Common myeloid progenitor, CD34-positive (primary cell): ENCODE data around the gene SLC8A2.

Experiments
- CTCF ChIA-PET: fragments of 350-600 bp; sonication (Branson Sonifier 250); formaldehyde crosslinking; loops from one replicate; lab custom pipeline; 2021; ENCODE audit warnings: antibody characterized with exemption; lab: Charles Lee
- POLR2A ChIA-PET: fragments of 350-600 bp; sonication (Branson Sonifier 250); formaldehyde crosslinking; loops from one replicate; lab custom pipeline; 2021; ENCODE audit warnings: antibody characterized with exemption; lab: Charles Lee
- DNase-seq, 3 donors: peaks; one replicate each; pipeline versions ENCODE4 v3.0.0 to v3.0.0-alpha.2; 2013
- H3K27ac ChIP-seq, 2 experiments: 1 replicate in 1 of 2; 2 replicates in 1 of 2; pipeline ENCODE4 v1.7.0; 2013; ENCODE audit warnings: inconsistent platforms in 2 of 2, low read length in 2 of 2, mild to moderate bottlenecking in 2 of 2, low read depth in 1 of 2, moderate library complexity in 1 of 2; ENCODE audit not compliant: severe bottlenecking in 2 of 2, insufficient read depth in 1 of 2, poor library complexity in 1 of 2
- H3K27me3 ChIP-seq, 5 experiments: replicated peaks in 2 of 5; 1 replicate in 3 of 5; 2 replicates in 2 of 5; pipeline versions ENCODE4 v1.6.1 to v1.7.0; 2013; ENCODE audit warnings: low read length in 4 of 5, mild to moderate bottlenecking in 2 of 5, moderate library complexity in 2 of 5, inconsistent platforms in 1 of 5; ENCODE audit not compliant: insufficient read depth in 5 of 5, control insufficient read depth in 4 of 5
- H3K36me3 ChIP-seq, 4 experiments: 1 replicate in 2 of 4; 2 replicates in 2 of 4; pipeline versions ENCODE4 v1.6.1 to v1.7.0; 2013; ENCODE audit warnings: low read length in 3 of 4, control low read depth in 1 of 4, mild to moderate bottlenecking in 1 of 4; ENCODE audit not compliant: control insufficient read depth in 4 of 4, insufficient read depth in 4 of 4
- H3K4me1 ChIP-seq, 4 experiments: 1 replicate in 3 of 4; 2 replicates in 1 of 4; pipeline versions ENCODE4 v1.6.1 to v1.7.1; 2013; ENCODE audit warnings: low read length in 3 of 4, mild to moderate bottlenecking in 3 of 4, control low read depth in 1 of 4, inconsistent platforms in 1 of 4, moderate library complexity in 1 of 4; ENCODE audit not compliant: control insufficient read depth in 4 of 4, insufficient read depth in 4 of 4; ENCODE audit errors: control extremely low read depth in 1 of 4
- H3K4me3 ChIP-seq, 7 experiments: 1 replicate in 4 of 7; 2 replicates in 3 of 7; pipeline versions ENCODE4 v1.5.1 to v1.7.0; 2013; ENCODE audit warnings: mild to moderate bottlenecking in 7 of 7, low read length in 6 of 7, moderate library complexity in 6 of 7, inconsistent platforms in 2 of 7, low read depth in 2 of 7, control low read depth in 1 of 7; ENCODE audit not compliant: insufficient read depth in 4 of 7, control insufficient read depth in 1 of 7; ENCODE audit errors: extremely low read depth in 1 of 7
- H3K9me3 ChIP-seq, 5 experiments: 1 replicate in 4 of 5; 2 replicates in 1 of 5; pipeline versions ENCODE4 v1.6.1 to v1.7.1; 2013; ENCODE audit warnings: low read length in 4 of 5, mild to moderate bottlenecking in 2 of 5, inconsistent platforms in 1 of 5, low read depth in 1 of 5, moderate library complexity in 1 of 5; ENCODE audit not compliant: control insufficient read depth in 4 of 5, insufficient read depth in 2 of 5; ENCODE audit errors: control extremely low read depth in 1 of 5
- WGBS: methylation state at CpG from one replicate; pipeline ENCODE4 v1.1.5; 2013; ENCODE audit not compliant: insufficient coverage; 5-methylcytosine and 5-hydroxymethylcytosine counted together

Gene SLC8A2

DNA sequence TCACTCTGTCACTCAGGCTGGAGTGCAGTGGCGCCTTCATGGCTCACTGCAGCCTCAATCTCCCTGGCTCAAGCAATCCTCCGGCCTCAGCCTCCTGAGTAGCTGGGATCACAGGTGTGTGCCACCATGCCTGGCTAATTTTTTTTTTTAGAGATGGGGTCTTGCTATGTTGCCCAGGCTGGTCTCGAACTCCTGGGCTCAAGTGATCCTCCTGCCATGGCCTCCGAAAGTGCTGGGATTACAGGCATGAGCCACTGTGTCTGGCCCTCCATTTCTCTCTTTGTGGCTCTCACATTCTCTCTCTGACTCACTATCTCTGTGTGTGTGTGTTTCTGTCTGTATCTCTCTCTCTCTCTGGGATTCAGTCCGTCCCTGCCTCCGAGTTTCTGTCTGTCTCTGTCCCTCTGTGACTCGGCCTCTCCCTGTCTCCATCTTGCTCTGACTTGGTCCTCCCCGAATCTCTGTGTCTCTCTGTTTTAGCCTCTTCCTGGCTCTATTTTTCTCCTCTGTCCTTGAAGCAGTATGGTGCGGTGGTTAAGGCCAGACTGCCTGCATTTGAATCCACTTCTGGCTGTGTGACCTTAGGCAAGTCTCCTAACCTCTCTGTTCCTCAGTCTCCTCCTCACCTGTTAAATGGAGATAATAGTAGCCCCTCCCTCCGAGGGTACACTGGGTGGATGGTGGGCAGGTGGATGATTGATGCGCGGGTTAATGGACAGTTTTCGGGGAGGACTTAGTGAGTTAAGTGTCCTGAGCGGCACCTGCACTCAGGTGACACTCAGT is 63.3 kb downstream of the SLC8A2 start:
- no peak overlapping the region for H3K4me3 ChIP-seq
- H3K36me3 ChIP-seq, result no peaks in the 10 kb centered on the region
- ChIA-PET POLR2A (no interaction called here), CTCF (no interaction called here)
- WGBS, result 93% methylated on average over 10 of the region's 14 CpGs
- H3K9me3 ChIP-seq, result no peaks in the 10 kb centered on the region
- no peak for DNase-seq
- H3K27ac ChIP-seq, result no peak overlapping the region
- H3K4me1 ChIP-seq, result no peaks in the 10 kb centered on the region
- peaks cover 0 to 76% (median 18%) of the 10 kb centered on the region in 5 experiments for H3K27me3 ChIP-seq

DNA sequence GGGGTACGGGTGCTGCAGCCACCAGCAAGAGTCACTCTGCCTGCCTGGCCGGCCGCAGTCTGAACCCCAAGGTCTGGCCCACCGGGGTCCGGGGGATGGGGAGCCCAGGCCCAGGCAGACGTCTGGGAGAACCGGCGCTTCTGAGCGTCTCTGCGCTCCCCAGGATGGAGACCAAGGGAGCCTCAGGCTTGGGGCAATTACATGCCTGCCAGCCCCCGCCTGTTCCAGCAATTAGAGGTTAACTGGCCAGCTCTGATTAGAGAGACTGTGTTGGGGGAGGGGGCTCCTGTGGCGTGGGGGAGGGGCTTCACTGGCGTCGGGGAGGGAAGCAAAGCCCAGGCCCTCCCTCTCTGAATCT is 64.3 kb downstream of the SLC8A2 start:
- ChIA-PET POLR2A (no interaction called here), CTCF (no interaction called here)
- WGBS, result 13% methylated on average over 8 of the region's 14 CpGs
- Histone ChIP-seq H3K9me3 (no peaks in the 10 kb centered on the region), H3K36me3 (no peaks in the 10 kb centered on the region), H3K4me1 (no peaks in the 10 kb centered on the region), H3K27ac (no peak overlapping the region), H3K27me3 (peaks cover 0 to 72% (median 17%) of the 10 kb centered on the region in 5 experiments), H3K4me3 (no peak overlapping the region)
- DNase-seq, result no peak

DNA sequence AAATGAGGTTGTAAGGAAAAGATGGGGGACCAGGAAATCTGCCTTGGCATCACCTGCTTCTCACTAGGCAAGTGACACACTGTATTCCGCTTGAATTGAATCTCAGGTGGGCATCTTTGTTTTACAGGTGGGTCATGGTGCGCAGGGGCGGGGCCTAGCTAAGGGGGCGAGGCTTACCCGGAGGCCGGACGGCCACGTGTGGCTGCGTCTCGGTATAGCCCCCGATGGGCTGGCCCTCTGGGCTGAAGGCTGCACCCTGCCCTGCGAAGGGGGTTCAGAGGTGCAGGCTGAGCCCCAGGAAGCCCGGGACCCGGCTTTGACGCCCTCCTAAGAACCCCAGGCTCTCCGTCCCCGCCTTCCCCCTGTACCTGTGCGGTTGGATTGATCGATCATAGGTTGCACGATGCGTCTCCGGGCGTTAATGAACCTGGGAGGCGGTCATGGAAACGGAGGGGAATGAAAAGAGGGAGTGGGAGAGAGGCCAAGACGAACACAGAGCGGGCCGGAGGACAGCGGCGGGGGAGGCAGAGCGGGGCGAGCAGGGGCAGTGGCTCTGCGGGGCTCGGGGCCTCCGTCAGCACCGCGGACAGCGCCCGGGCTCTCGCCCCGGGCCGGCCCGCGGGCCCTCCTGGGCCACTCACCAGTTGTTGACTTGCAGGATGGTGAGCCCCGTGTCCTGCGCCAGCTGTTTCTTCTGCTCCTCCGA is 64.8 kb downstream of the SLC8A2 start:
- no peaks in the 10 kb centered on the region for H3K9me3 ChIP-seq
- no peaks in the 10 kb centered on the region for H3K36me3 ChIP-seq
- no peaks in the 10 kb centered on the region for H3K4me1 ChIP-seq
- peaks cover 0 to 67% (median 13%) of the 10 kb centered on the region in 5 experiments for H3K27me3 ChIP-seq
- POLR2A ChIA-PET, result no interaction called here
- WGBS, result 8% methylated on average over 33 of the region's 47 CpGs
- DNase-seq, result peak in 2 of 3 donors; percentile 64 to 68
- H3K4me3 ChIP-seq, result no peak overlapping the region
- CTCF ChIA-PET, result no interaction called here
- H3K27ac ChIP-seq, result no peak overlapping the region

DNA sequence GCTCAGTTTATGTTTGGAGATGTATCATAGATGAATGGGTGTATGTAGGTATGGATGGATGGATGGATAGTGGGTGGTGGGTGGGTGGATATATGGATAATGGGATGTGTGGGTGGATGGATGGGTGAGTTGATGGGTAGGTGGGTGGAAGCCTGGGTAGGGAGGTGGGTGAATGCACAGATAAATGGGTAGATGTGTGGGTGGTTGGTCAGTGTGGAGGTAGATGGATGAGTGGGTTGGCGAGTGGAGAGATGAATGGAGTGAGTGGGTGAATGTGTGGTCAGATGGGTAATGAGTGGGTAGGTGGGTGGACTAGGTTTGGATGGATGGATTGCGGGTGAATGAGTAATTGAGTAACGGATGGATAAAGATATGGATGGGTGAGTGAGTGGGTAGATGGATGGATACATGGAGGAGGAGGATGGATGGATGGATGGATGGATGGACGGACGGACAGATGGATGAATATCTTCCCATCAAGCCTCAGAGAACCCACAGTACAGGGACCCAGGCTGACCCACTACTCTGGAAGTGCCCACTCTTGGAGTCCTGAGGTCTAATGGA is 65.8 kb downstream of the SLC8A2 start:
- H3K4me3 ChIP-seq, result no peak overlapping the region
- no peak overlapping the region for H3K27ac ChIP-seq
- no peaks in the 10 kb centered on the region for H3K9me3 ChIP-seq
- ChIA-PET POLR2A (no interaction called here), CTCF (no interaction called here)
- no peak for DNase-seq
- H3K36me3 ChIP-seq, result no peaks in the 10 kb centered on the region
- no peaks in the 10 kb centered on the region for H3K4me1 ChIP-seq
- peaks cover 0 to 69% (median 13%) of the 10 kb centered on the region in 5 experiments for H3K27me3 ChIP-seq
- 97% methylated on average over 3 of the region's 5 CpGs for WGBS

DNA sequence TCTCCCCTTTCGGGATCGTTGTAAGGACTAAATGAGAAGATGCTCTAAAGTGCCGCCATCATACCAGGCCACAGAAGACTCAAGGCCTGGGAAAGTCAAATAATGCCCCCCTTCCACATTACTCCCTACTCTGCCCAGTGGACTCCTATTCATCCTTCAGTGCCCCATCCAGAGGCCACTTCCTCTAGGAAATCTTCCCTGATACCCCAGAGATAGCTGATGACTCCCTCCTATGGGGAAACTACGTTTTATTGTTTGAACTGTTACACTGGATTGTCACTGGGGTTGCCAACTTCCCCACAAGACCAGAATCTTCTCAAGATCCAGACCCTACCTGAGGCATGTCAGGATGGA is 66.5 kb downstream of the SLC8A2 start:
- H3K4me3 ChIP-seq, result no peak overlapping the region
- no peaks in the 10 kb centered on the region for H3K36me3 ChIP-seq
- H3K27ac ChIP-seq, result no peak overlapping the region
- no peaks in the 10 kb centered on the region for H3K4me1 ChIP-seq
- WGBS, result no CpG with 5 or more reads among the region's 4 CpGs
- no peak for DNase-seq
- POLR2A ChIA-PET, result no interaction called here
- CTCF ChIA-PET, result no interaction called here
- no peaks in the 10 kb centered on the region for H3K9me3 ChIP-seq
- peaks cover 0 to 66% (median 15%) of the 10 kb centered on the region in 5 experiments for H3K27me3 ChIP-seq

DNA sequence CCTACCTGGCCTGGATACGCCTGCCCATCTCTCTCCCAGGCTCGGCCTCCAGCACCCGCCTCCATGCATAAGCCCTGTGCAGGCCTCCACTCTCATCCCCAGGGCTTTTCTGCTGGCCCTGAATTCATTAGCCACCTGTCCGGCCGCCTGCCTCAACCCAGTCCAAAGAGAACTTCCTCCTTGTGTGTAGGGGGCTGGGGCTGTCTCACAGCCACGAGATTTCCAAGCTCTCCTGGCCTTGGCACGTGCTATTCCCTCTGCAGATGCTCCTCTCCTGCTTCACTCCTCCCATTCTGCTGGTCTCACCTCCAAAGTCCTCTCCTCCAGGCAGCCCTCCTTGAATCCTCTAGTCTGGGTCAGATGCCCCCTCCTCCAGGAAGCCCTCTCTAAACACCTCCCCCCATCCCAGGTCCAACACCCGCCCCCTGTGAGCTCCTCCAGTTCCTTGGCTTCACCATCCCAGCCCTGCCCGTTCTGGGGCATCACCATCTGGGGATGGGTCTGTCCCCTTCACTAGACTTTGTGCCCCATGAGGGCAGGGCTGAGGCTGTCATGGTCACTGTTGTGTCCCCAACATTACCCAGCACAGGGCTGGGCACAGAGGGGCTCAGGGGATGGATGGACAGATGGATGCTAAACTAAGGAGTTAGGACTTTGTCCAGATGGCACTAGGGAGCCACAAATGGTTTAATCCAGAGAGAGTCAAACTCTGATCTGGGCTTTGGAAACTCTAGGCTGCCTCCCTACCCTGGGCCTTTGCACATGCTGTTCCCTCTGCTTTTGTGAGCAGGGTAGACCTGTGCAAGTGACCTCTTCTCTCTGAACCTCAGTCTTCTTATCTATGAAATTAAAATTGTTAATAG is 67.1 kb downstream of the SLC8A2 start:
- Histone ChIP-seq H3K4me1 (no peaks in the 10 kb centered on the region), H3K27ac (no peak overlapping the region), H3K36me3 (no peaks in the 10 kb centered on the region), H3K9me3 (no peaks in the 10 kb centered on the region), H3K27me3 (peaks cover 0 to 66% (median 15%) of the 10 kb centered on the region in 5 experiments), H3K4me3 (no peak overlapping the region)
- WGBS, result 81% methylated on average over 5 of the region's 9 CpGs
- ChIA-PET POLR2A (no interaction called here), CTCF (no interaction called here)
- no peak for DNase-seq
